Fibroblast of lung (primary cell): ENCODE results near the gene TNS2. TPM values are rescaled to one million over a fixed set of nuclear protein-coding genes. Genes with fewer than 3 reads are reported as not detected.

Source experiments
- DNase-seq, 2 donors: peaks; one replicate each; pipeline versions ENCODE4 v3.0.0 to v3.0.0-alpha.2; 2010; ENCODE audit warnings: low read depth in 2 of 2
- H2AFZ ChIP-seq: 2 replicates; pipeline ENCODE4 v1.5.1; 2012; ENCODE audit warnings: low read length, control low read depth, inconsistent platforms
- H3K27ac ChIP-seq: 2 replicates; pipeline ENCODE4 v1.5.1; 2011; ENCODE audit warnings: low read length, control low read depth; ENCODE audit not compliant: insufficient read depth
- H3K27me3 ChIP-seq: 2 replicates; pipeline ENCODE4 v1.5.1; 2011; ENCODE audit warnings: mild to moderate bottlenecking, low read length; ENCODE audit not compliant: control insufficient read depth, insufficient read depth
- H3K36me3 ChIP-seq: 2 replicates; pipeline ENCODE4 v1.5.1; 2011; ENCODE audit warnings: low read length; ENCODE audit not compliant: control insufficient read depth, insufficient read depth
- H3K4me1 ChIP-seq: 2 replicates; pipeline ENCODE4 v1.5.1; 2011; ENCODE audit warnings: low read length; ENCODE audit not compliant: control insufficient read depth, insufficient read depth; ENCODE audit errors: extremely low read depth
- H3K4me2 ChIP-seq: 2 replicates; pipeline ENCODE4 v1.5.1; 2011; ENCODE audit warnings: low read length, control low read depth; ENCODE audit not compliant: insufficient read depth; ENCODE audit errors: extremely low read depth
- H3K4me3 ChIP-seq, 4 experiments: fragments of 200-600 bp in 1 of 4; sonication (generic) in 1 of 4; replicated peaks in 1 of 4; 2 replicates each; pipeline ENCODE4 v1.5.1; 2011 to 2016; ENCODE audit warnings: low read length in 4 of 4, low read depth in 3 of 4, mild to moderate bottlenecking in 3 of 4, control low read depth in 2 of 4, inconsistent platforms in 1 of 4, mixed read lengths in 1 of 4; ENCODE audit not compliant: insufficient read depth in 1 of 4; ENCODE audit errors: control extremely low read depth in 1 of 4
- H3K79me2 ChIP-seq: 2 replicates; pipeline ENCODE4 v1.5.1; 2012; ENCODE audit warnings: mild to moderate bottlenecking, low read length, inconsistent platforms; ENCODE audit not compliant: control insufficient read depth, insufficient read depth
- H3K9ac ChIP-seq: 2 replicates; pipeline ENCODE4 v1.5.1; 2011; ENCODE audit warnings: mild to moderate bottlenecking, low read length, control low read depth; ENCODE audit not compliant: insufficient read depth
- H3K9me3 ChIP-seq: 2 replicates; pipeline ENCODE4 v1.5.1; 2012; ENCODE audit warnings: low read depth, low read length; ENCODE audit not compliant: control insufficient read depth, insufficient read depth
- H4K20me1 ChIP-seq: 2 replicates; pipeline ENCODE4 v1.5.1; 2011; ENCODE audit warnings: low read length; ENCODE audit not compliant: control insufficient read depth, insufficient read depth; ENCODE audit errors: extremely low read depth
- EZH2 ChIP-seq: IDR thresholded peaks from 2 replicates; pipeline ENCODE4 v1.5.1; 2012; ENCODE audit warnings: low read length, control low read depth, mild to moderate bottlenecking; ENCODE audit errors: missing control alignments
- polyA plus RNA-seq, 2 donors: library from polyadenylated mRNA; depleted of rRNA in 1 of 2; stranded (reverse) in 1 of 2; unstranded in 1 of 2; fragments of >200 nt; gene quantifications; 2 replicates each; pipeline ENCODE4 v1.2.1, GENCODE V29; 2011 to 2012; ENCODE audit warnings: missing spikeins in 1 of 2
- total RNA-seq: library from RNA; depleted of rRNA; stranded (reverse); fragments of >200 nt; gene quantifications from 2 replicates; pipeline ENCODE4 v1.2.1, GENCODE V29; 2014
- TF ChIP-seq, protein P1 (sequence below), 2 donors: IDR thresholded peaks in 1 of 2; conservative IDR thresholded peaks in 1 of 2; 1 replicate in 1 of 2; 2 replicates in 1 of 2; pipeline ENCODE4 v1.5.1; 2011 to 2012; ENCODE audit warnings: low read length in 2 of 2, control low read depth in 1 of 2, inconsistent platforms in 1 of 2, low read depth in 1 of 2, mild to moderate bottlenecking in 1 of 2

Gene TNS2
- total and polyA plus RNA-seq, 2 donors (not counting 1 experiment from before 2014, with no cell fraction given), result 35.3 to 60.6 TPM

DNA sequence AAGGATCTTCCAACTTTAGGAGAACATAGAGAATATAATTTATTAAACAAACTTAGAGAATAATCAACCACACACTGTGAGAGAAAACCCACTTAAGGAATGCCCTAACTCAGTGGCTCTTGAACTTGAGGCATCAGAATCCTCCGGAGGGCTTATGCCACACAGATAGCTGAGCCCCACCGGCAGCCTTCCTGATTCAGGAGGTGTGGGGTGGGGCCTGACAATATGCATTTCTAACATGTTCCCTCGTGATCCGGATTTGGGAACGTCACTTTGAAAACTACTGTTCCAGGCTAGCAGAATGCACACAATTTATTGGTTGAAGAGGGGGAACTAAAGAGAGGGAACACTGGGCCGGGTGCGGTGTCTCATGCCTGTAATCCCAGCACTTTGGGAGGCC lies 51.4 kb downstream of the TNS2 start:
- Histone ChIP-seq H3K4me1 (peaks cover 6% of the 10 kb centered on the region), H3K9me3 (no peaks in the 10 kb centered on the region), H4K20me1 (no peaks in the 10 kb centered on the region), H3K4me2 (no peak overlapping the region), H3K79me2 (peaks cover 3% of the 10 kb centered on the region), H3K9ac (no peak overlapping the region), H3K36me3 (peaks cover 8% of the 10 kb centered on the region), H3K27ac (no peak overlapping the region), H2AFZ (no peak overlapping the region), H3K27me3 (no peaks in the 10 kb centered on the region), H3K4me3 (no peak overlapping the region)
- no peak for DNase-seq
- TF ChIP-seq, protein P1, sequence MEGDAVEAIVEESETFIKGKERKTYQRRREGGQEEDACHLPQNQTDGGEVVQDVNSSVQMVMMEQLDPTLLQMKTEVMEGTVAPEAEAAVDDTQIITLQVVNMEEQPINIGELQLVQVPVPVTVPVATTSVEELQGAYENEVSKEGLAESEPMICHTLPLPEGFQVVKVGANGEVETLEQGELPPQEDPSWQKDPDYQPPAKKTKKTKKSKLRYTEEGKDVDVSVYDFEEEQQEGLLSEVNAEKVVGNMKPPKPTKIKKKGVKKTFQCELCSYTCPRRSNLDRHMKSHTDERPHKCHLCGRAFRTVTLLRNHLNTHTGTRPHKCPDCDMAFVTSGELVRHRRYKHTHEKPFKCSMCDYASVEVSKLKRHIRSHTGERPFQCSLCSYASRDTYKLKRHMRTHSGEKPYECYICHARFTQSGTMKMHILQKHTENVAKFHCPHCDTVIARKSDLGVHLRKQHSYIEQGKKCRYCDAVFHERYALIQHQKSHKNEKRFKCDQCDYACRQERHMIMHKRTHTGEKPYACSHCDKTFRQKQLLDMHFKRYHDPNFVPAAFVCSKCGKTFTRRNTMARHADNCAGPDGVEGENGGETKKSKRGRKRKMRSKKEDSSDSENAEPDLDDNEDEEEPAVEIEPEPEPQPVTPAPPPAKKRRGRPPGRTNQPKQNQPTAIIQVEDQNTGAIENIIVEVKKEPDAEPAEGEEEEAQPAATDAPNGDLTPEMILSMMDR (conservative IDR thresholded peaks at IDR 0.05 in 1 of 2, IDR thresholded peaks at IDR 0.05 in 1 of 2; ENCODE audit: low read depth in 1 of 2, low read length in 2 of 2), result no peak
- TF ChIP-seq EZH2, result no peak

DNA sequence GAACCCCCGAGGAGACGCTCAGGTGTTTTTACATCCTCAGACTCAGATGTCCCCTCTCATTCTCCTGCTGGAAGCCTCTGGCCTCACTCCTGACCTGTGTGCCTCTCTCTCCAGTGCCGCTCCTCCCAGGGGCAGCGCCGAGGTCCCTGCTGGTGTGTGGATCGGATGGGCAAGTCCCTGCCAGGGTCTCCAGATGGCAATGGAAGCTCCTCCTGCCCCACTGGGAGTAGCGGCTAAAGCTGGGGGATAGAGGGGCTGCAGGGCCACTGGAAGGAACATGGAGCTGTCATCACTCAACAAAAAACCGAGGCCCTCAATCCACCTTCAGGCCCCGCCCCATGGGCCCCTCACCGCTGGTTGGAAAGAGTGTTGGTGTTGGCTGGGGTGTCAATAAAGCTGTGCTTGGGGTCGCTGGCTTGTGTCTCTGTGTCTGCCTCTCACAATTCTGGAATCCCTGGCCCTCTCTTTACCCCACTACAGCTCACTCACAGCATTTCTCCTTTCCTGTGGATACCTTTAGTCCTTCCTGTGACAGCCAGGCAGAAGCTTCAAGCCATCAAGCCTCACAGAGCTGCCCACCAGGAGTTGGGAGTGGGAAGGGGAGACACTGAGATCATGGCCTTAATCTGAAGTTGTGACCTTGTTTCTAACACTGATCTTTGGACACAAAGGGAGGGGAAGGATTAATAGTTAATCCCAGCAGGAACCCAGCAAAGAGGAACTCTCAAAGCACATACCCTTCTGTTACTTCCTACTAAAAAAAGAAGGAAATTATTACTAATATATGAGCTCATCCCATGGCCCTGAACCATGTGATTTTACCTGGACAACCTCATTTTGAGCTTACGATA lies 52.3 kb downstream of the TNS2 start:
- TF ChIP-seq EZH2, result no peak
- TF ChIP-seq, protein P1 (conservative IDR thresholded peaks at IDR 0.05 in 1 of 2, IDR thresholded peaks at IDR 0.05 in 1 of 2; ENCODE audit: low read depth in 1 of 2, low read length in 2 of 2), result no peak
- Histone ChIP-seq H3K9me3 (no peaks in the 10 kb centered on the region), H3K36me3 (peaks cover 8% of the 10 kb centered on the region), H3K4me1 (peaks cover 6% of the 10 kb centered on the region), H3K9ac (no peak overlapping the region), H2AFZ (no peak overlapping the region), H4K20me1 (no peaks in the 10 kb centered on the region), H3K27me3 (no peaks in the 10 kb centered on the region), H3K27ac (no peak overlapping the region), H3K4me3 (no peak overlapping the region), H3K4me2 (no peak overlapping the region), H3K79me2 (peaks cover 2% of the 10 kb centered on the region)
- DNase-seq, result no peak

DNA sequence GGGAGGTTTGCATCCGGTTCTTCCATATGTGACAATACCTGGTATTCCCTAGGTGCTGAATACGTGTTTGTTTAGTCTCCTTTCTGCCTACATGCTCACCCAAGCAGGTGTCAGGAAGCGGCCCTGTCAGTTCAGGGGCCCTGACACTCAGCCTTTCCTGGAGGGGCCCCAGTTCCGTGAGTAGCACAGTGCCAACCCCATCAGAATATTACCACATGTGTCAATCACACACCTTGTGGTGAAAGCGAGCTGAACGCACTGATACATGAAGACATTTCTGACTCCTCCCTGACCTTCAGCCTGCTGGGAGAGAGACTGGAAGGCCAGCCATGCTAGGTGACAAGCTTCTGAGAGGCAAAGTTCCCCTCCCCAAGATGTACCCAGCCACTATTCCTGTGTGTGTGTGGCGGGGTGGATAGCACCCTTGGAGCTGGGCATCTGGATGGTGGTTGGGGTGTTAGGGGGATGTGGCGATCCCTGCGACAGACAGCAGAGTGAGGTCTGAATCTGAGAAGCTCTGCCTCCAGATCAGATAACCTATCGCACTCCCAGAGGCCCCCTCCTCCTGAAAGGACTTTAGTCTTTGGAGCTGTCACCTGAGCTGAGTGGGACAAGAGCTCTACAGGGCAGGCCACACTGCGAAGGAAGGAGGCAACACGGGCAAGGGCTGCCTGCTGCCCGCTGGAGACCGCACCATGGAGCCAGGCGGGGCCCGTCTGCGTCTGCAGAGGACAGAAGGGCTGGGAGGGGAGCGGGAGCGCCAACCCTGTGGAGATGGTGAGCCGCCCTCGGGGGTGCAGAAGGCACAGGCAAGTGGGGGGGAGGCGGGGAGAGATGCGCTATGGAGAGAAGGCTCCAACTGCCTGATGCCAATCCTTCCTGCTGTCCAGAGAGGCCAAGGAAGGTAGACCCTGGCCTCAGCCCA lies 53.3 kb downstream of the TNS2 start, which contains the start of gene SOAT2:
Gene SOAT2, plus strand, starts transcription at position 604 of the 925 bp plus-strand sequence. Its CDS starts 92 bp downstream, at position 696.
- Histone ChIP-seq H3K9me3 (no peaks in the 10 kb centered on the region), H2AFZ (no peak within 1 kb of the TSS), H3K4me1 (peaks cover 4% of the 10 kb centered on the region), H3K27me3 (no peaks in the 10 kb centered on the region), H3K79me2 (peaks cover 2% of the 10 kb centered on the region), H3K27ac (no peak within 1 kb of the TSS), H3K4me3 (no peak within 1 kb of the TSS), H3K9ac (no peak within 1 kb of the TSS), H3K36me3 (peaks cover 8% of the 10 kb centered on the region), H4K20me1 (no peaks in the 10 kb centered on the region), H3K4me2 (no peak within 1 kb of the TSS)
- no peak for TF ChIP-seq EZH2
- TF ChIP-seq, protein P1 (conservative IDR thresholded peaks at IDR 0.05 in 1 of 2, IDR thresholded peaks at IDR 0.05 in 1 of 2; ENCODE audit: low read depth in 1 of 2, low read length in 2 of 2), result no peak
- DNase-seq, result no peak
